Choroid plexus epithelial cell (primary cell): ENCODE measurements around the gene MLPH.
A peak's percentile ranks its signal among the peaks of the same experiment; 100 is the strongest.

ENCODE experiments used
- DNase-seq: peaks from one replicate; pipeline ENCODE4 v3.0.0-alpha.2; 2010; ENCODE audit warnings: low read depth
- H3K4me3 ChIP-seq: 2 replicates; pipeline ENCODE4 v1.5.1; 2011; ENCODE audit warnings: low read depth, mild to moderate bottlenecking, control low read depth, low read length, moderate library complexity
- CTCF ChIP-seq: conservative IDR thresholded peaks from 2 replicates; pipeline ENCODE4 v1.5.1; 2011; ENCODE audit warnings: low read depth, mild to moderate bottlenecking, control low read depth, inconsistent platforms, low read length, moderate library complexity

MLPH gene

GRCh38 chr2:237491515-237492118, 4.6 kb downstream of the MLPH start:
- H3K4me3 ChIP-seq, result no peak overlapping the region
- TF ChIP-seq CTCF, result no peak
- DNase-seq, result no peak

GRCh38 chr2:237492137-237492890, 5.3 kb downstream of the MLPH start:
- no peak for TF ChIP-seq CTCF
- DNase-seq, result peak; percentile 64

GRCh38 chr2:237494066-237494465, 7.0 kb downstream of the MLPH start:
- TF ChIP-seq CTCF, result no peak
- no peak for DNase-seq
- no peak overlapping the region for H3K4me3 ChIP-seq

More at GRCh38 chr2:237492137-237492890, 5.3 kb downstream of the MLPH start:
- H3K4me3 ChIP-seq, result no peak overlapping the region

- H3K4me3 ChIP-seq, result no peak overlapping the region
- DNase-seq, result no peak
- no peak for TF ChIP-seq CTCF
These were observed 8.6 kb downstream of the MLPH start for GRCh38 chr2:237495521-237496117.

GRCh38 chr2:237496428-237496827, 9.4 kb downstream of the MLPH start:
- no peak for DNase-seq
- H3K4me3 ChIP-seq, result no peak overlapping the region
- no peak for TF ChIP-seq CTCF

- TF ChIP-seq CTCF, result no peak
- no peak for DNase-seq
- no peak overlapping the region for H3K4me3 ChIP-seq
These were observed 10.2 kb downstream of the MLPH start for GRCh38 chr2:237497009-237497837.
